ENCODE data around the gene SLC35G4. TPM values are rescaled to one million over a fixed set of nuclear protein-coding genes. Genes with fewer than 3 reads are reported as not detected.

The SLC35G4 gene
- total RNA-seq, 1 experiment from 2014 or later = not detected

- Histone ChIP-seq H3K79me1 (ENCODE audit: insufficient read depth, low read depth, low read length, poor library complexity, severe bottlenecking) (no peaks in the 10 kb centered on the region), H3K14ac (ENCODE audit: insufficient read depth, low read length) (no peak overlapping the region), H4K91ac (ENCODE audit: insufficient read length, low read depth, low read length) (no peak overlapping the region), H4K20me1 (ENCODE audit: control insufficient read depth, insufficient read depth, insufficient read length) (peaks cover 2% of the 10 kb centered on the region), H3K18ac (ENCODE audit: insufficient read length, low read depth, low read length) (no peak overlapping the region), H3K9me3 (ENCODE audit: control insufficient read depth, low read depth, low read length) (no peaks in the 10 kb centered on the region), H3K4me1 (ENCODE audit: insufficient read depth, low read length) (no peaks in the 10 kb centered on the region), H3K4me2 (ENCODE audit: insufficient read depth, insufficient read length, low read length) (peak overlapping the region; percentile 31), H3K23ac (ENCODE audit: insufficient read length, low read depth, low read length) (no peak overlapping the region), H2BK120ac (ENCODE audit: low read depth, low read length, poor library complexity, severe bottlenecking) (no peak overlapping the region), H3K4ac (ENCODE audit: low read depth, low read length) (no peak overlapping the region), H3K56ac (ENCODE audit: insufficient read length, low read depth, low read length) (no peak overlapping the region), H3K9ac (ENCODE audit: extremely low read depth, insufficient read length, low read length) (no peak overlapping the region), H2AFZ (ENCODE audit: low read length) (peak overlapping the region; percentile 91), H3K79me2 (ENCODE audit: insufficient read depth, low read length) (no peaks in the 10 kb centered on the region), H2AK5ac (ENCODE audit: insufficient read length, low read length) (no peak overlapping the region), H3T11ph (ENCODE audit: low read length) (no peak overlapping the region), H4K8ac (replicated peaks; ENCODE audit: insufficient read length, low read depth, low read length) (no peak overlapping the region), H3K27me3 (ENCODE audit: insufficient read depth, low read length) (no peaks in the 10 kb centered on the region), H3K23me2 (ENCODE audit: insufficient read length, low read depth, low read length, poor library complexity, severe bottlenecking) (no peaks in the 10 kb centered on the region), H2BK12ac (ENCODE audit: insufficient read length, low read depth, low read length) (no peak overlapping the region), H4K5ac (ENCODE audit: insufficient read length, low read depth, low read length) (no peak overlapping the region), H2BK5ac (ENCODE audit: insufficient read length, low read length) (no peak overlapping the region), H2BK15ac (ENCODE audit: low read depth, low read length) (no peak overlapping the region), H3K27ac (ENCODE audit: insufficient read length, low read depth, low read length) (no peak overlapping the region), H2BK20ac (ENCODE audit: low read depth, low read length, poor library complexity, severe bottlenecking) (no peak overlapping the region)
- H3K9me3 Mint-ChIP-seq = no peaks in the 10 kb centered on the region; a peak in 1 of 5 replicates
- peaks cover 6 to 8% of the 10 kb centered on the region in 2 experiments for H3K4me1 Mint-ChIP-seq
- H3K27me3 Mint-ChIP-seq (ENCODE audit: low read depth) = peaks cover 23% of the 10 kb centered on the region
- peak; percentile 98 for TF ChIP-seq CTCF (conservative IDR thresholded peaks at IDR 0.05)
- H3K36me3 Mint-ChIP-seq (ENCODE audit: insufficient read depth in 1 of 3, low read depth in 3 of 3) = no peaks in the 10 kb centered on the region
- peak overlapping the region in 1 of 3 experiments; percentile 27; a peak in 1 of 7 replicates for H3K27ac Mint-ChIP-seq
- no CpG with 5 or more reads among the region's 32 CpGs for WGBS (ENCODE audit: extremely low coverage, insufficient read length, low lambda C conversion rate)
- peak; percentile 72 for DNase-seq
- peak overlapping the region; percentile 5 to 50; a peak in 3 of 5 replicates for H3K4me3 Mint-ChIP-seq
These were observed 45.6 kb downstream of the SLC35G4 start for GRCh38 chr18:11654736-11655605.
